HCT116 (cell line): Measurements from ENCODE around the gene CAV2. TPM values are rescaled to one million over a fixed set of nuclear protein-coding genes. Genes with fewer than 3 reads are reported as not detected.

Source experiments
- ATAC-seq: fragments of 200-7000 bp; cut with Tn5 transposase; 2 replicates; pipeline ENCODE4 v1.9.1; 2020; ENCODE audit warnings: mild to moderate bottlenecking, moderate library complexity
- BruUV-seq: library from RNA; stranded (reverse); fragments of 400-500 nt; replicated peaks from 2 replicates; lab custom pipeline; 2021; lab: Mats Ljungman, UMichigan
- CTCF ChIA-PET: fragments of 300-600 bp; sonication (Branson Sonifier 250); formaldehyde crosslinking; loops from one replicate; lab custom pipeline; 2021; ENCODE audit warnings: antibody characterized with exemption; lab: Charles Lee
- POLR2A ChIA-PET: fragments of 300-600, 350-600 bp; sonication (Branson Sonifier 250); formaldehyde crosslinking; loops from one replicate; lab custom pipeline; 2021; ENCODE audit warnings: antibody characterized with exemption; lab: Charles Lee
- RAD21 ChIA-PET, 2 experiments: fragments of 300-600 bp; sonication (Branson Sonifier 250); formaldehyde crosslinking; loops; one replicate each; lab custom pipeline; 2023; ENCODE audit warnings: low total read pairs in 2 of 2; ENCODE audit not compliant: uncharacterized antibody in 2 of 2, unreplicated experiment in 2 of 2, low non-redundant PET in 1 of 2; lab: Charles Lee
- DNase-seq: peaks from one replicate; pipeline ENCODE4 v3.0.0-alpha.2; 2010; ENCODE audit warnings: low read depth, low spot score
- H2AFZ ChIP-seq: fragments of 200-600 bp; shearing (Covaris generic), sonication (generic); 2 replicates; pipeline ENCODE4 v1.6.1; 2017; ENCODE audit warnings: low read depth, mixed run types, mixed read lengths, antibody characterized with exemption, low read length; ENCODE audit not compliant: poor library complexity, severe bottlenecking
- H3K27ac ChIP-seq: 2 replicates; pipeline ENCODE4 v1.5.1; 2012; ENCODE audit warnings: low read depth, low read length
- H3K27me3 ChIP-seq: fragments of 200-600 bp; sonication (generic); 2 replicates; pipeline ENCODE4 v1.6.1; 2016; ENCODE audit warnings: mixed run types, low read length, mixed read lengths; ENCODE audit not compliant: insufficient read depth
- H3K36me3 ChIP-seq, 2 experiments: fragments of 200-500 bp in 1 of 2; fragments of 200-600 bp in 1 of 2; sonication (Bioruptor generic) in 1 of 2; sonication (generic) in 1 of 2; 2 replicates each; pipeline versions ENCODE4 v1.5.1 to v1.6.1; 2014 to 2016; ENCODE audit warnings: low read length in 2 of 2, inconsistent platforms in 1 of 2, mixed read lengths in 1 of 2, mixed run types in 1 of 2; ENCODE audit not compliant: insufficient read depth in 2 of 2, control insufficient read depth in 1 of 2
- H3K4me1 ChIP-seq, 2 experiments: fragments of 200-600 bp in 1 of 2; sonication (generic) in 1 of 2; 2 replicates each; pipeline versions ENCODE4 v1.5.1 to v1.6.1; 2012 to 2017; ENCODE audit warnings: low read length in 2 of 2, inconsistent platforms in 1 of 2, mild to moderate bottlenecking in 1 of 2, mixed read lengths in 1 of 2, mixed run types in 1 of 2, moderate library complexity in 1 of 2; ENCODE audit not compliant: insufficient read depth in 2 of 2, control insufficient read depth in 1 of 2
- H3K4me2 ChIP-seq: fragments of 200-600 bp; sonication (generic); 2 replicates; pipeline ENCODE4 v1.6.1; 2017; ENCODE audit warnings: mixed run types, low read length, mixed read lengths
- H3K4me3 ChIP-seq, 2 experiments: fragments of 200-600 bp in 1 of 2; sonication (generic) in 1 of 2; replicated peaks in 1 of 2; 2 replicates each; pipeline ENCODE4 v1.5.1; 2011 to 2016; ENCODE audit warnings: low read length in 2 of 2, control low read depth in 1 of 2, low read depth in 1 of 2, mild to moderate bottlenecking in 1 of 2, mixed read lengths in 1 of 2, mixed run types in 1 of 2
- H3K79me2 ChIP-seq: fragments of 200-600 bp; sonication (generic); 2 replicates; pipeline ENCODE4 v1.6.1; 2017; ENCODE audit warnings: mild to moderate bottlenecking, mixed run types, low read length, moderate library complexity, mixed read lengths; ENCODE audit not compliant: insufficient read depth
- H3K9ac ChIP-seq: fragments of 200-600 bp; sonication (generic); 2 replicates; pipeline ENCODE4 v1.6.1; 2016; ENCODE audit warnings: low read length, mixed read lengths
- H3K9me2 ChIP-seq: fragments of 200-600 bp; sonication (generic), shearing (Covaris generic); 2 replicates; pipeline ENCODE4 v1.6.1; 2017; ENCODE audit warnings: mixed run types, mild to moderate bottlenecking, moderate library complexity; ENCODE audit not compliant: insufficient read depth
- H3K9me3 ChIP-seq, 2 experiments: fragments of 200-500 bp in 1 of 2; fragments of 200-600 bp in 1 of 2; sonication (Bioruptor generic) in 1 of 2; sonication (generic) in 1 of 2; 2 replicates each; pipeline ENCODE4 v1.6.1; 2014 to 2017; ENCODE audit warnings: low read length in 2 of 2, mixed read lengths in 2 of 2, inconsistent platforms in 1 of 2, low read depth in 1 of 2, mild to moderate bottlenecking in 1 of 2, mixed run types in 1 of 2, moderate library complexity in 1 of 2; ENCODE audit not compliant: control insufficient read depth in 1 of 2, insufficient read depth in 1 of 2
- H4K20me1 ChIP-seq: fragments of 200-600 bp; sonication (generic), shearing (Covaris generic); 2 replicates; pipeline ENCODE4 v1.6.1; 2017; ENCODE audit warnings: mixed run types, mild to moderate bottlenecking, moderate library complexity; ENCODE audit not compliant: insufficient read depth
- CBX3 ChIP-seq: IDR thresholded peaks from 2 replicates; pipeline ENCODE4 v1.6.1; 2012; ENCODE audit warnings: low read depth
- FOSL1 ChIP-seq: IDR thresholded peaks from 2 replicates; pipeline ENCODE4 v1.6.1; 2012; ENCODE audit warnings: low read depth
- POLR2A ChIP-seq: IDR thresholded peaks from 2 replicates; pipeline ENCODE4 v1.7.0; 2011; ENCODE audit warnings: borderline replicate concordance; ENCODE audit not compliant: insufficient read depth, insufficient read length; ENCODE audit errors: extremely low read depth
- POLR2AphosphoS5 ChIP-seq: IDR thresholded peaks from 2 replicates; pipeline ENCODE4 v1.6.1; 2011; ENCODE audit warnings: mild to moderate bottlenecking, low read depth, low read length, moderate library complexity
- SIN3A ChIP-seq: IDR thresholded peaks from 2 replicates; pipeline ENCODE4 v1.6.1; 2012; ENCODE audit warnings: low read depth
- SP1 ChIP-seq: IDR thresholded peaks from 2 replicates; pipeline ENCODE4 v1.6.1; 2012; ENCODE audit warnings: low read depth
- ZNF274 ChIP-seq: fragments of 200-500 bp; sonication (Bioruptor generic); IDR thresholded peaks from 2 replicates; pipeline ENCODE4 v1.6.1; 2014; ENCODE audit warnings: mild to moderate bottlenecking, low read depth, low read length, inconsistent platforms
- intact Hi-C: fragments of 100-400 bp; cut with micrococcal nuclease; formaldehyde crosslinking; loops from 2 replicates; pipeline ENCODE4 v1.10.0; 2022
- total RNA-seq: library from RNA; stranded (reverse); gene quantifications from one replicate; pipeline ENCODE4 v1.2.1, GENCODE V29; 2021; ENCODE audit not compliant: unreplicated experiment

CAV2 gene
- total RNA-seq, 1 experiment from 2014 or later: 157 TPM

- intact Hi-C loops: loop anchor here (5.0 kb wide), 1 partner anchor 144 kb away; no protein-coding TSS in a partner anchor
- Histone ChIP-seq H3K27me3 (no peaks in the 10 kb centered on the region), H3K36me3 (peaks cover 5 to 53% of the 10 kb centered on the region in 2 experiments), H4K20me1 (no peaks in the 10 kb centered on the region), H3K79me2 (peaks cover 69% of the 10 kb centered on the region), H3K4me2 (peak overlapping the region; percentile 84), H2AFZ (no peak overlapping the region), H3K4me3 (peak overlapping the region; percentile 73 to 95), H3K27ac (peak overlapping the region; percentile 98), H3K9me2 (no peaks in the 10 kb centered on the region), H3K9me3 (peaks cover 0 to 5% of the 10 kb centered on the region in 2 experiments; a peak in 1 of 4 replicates), H3K4me1 (peaks cover 18 to 60% of the 10 kb centered on the region in 2 experiments), H3K9ac (peak overlapping the region; percentile 98)
- peak; percentile 28 for TF ChIP-seq FOSL1
- peak; percentile 32; the same call in 1 of the 2 replicates for TF ChIP-seq POLR2AphosphoS5
- peak; percentile 52; the same call in 1 of the 2 replicates for TF ChIP-seq SIN3A
- peak; percentile 13; the same call in 1 of the 2 replicates for TF ChIP-seq CBX3
- no peak for TF ChIP-seq SP1
- no peak for ATAC-seq
- BruUV-seq: no TSS peak
- RAD21 ChIA-PET: no interaction called here
- DNase-seq: no peak
- CTCF ChIA-PET: interaction anchor here (1.3 kb wide), 1 partner anchor 25 kb away, joined by 4 read pairs; no protein-coding TSS in a partner anchor
- POLR2A ChIA-PET: interaction anchor here (1.5 to 1.7 kb wide), 2 partner anchors 10 to 22 kb away, joined by 3 to 7 read pairs; no protein-coding TSS in a partner anchor
Observed at GRCh38 chr7:116501425-116502167, 2.1 kb downstream of the CAV2 start.

- H3K27me3 ChIP-seq: no peaks in the 10 kb centered on the region
- no peak overlapping the region for H2AFZ ChIP-seq
- peak overlapping the region; percentile 98; the same call in 1 of the 2 replicates for H3K27ac ChIP-seq
- H3K36me3 ChIP-seq: peaks cover 8 to 59% of the 10 kb centered on the region in 2 experiments
- peak; percentile 25; the same call in 1 of the 2 replicates for TF ChIP-seq POLR2AphosphoS5
- no peak for TF ChIP-seq POLR2A
- no peak for TF ChIP-seq ZNF274
- no peak for TF ChIP-seq CBX3
- H3K79me2 ChIP-seq: peaks cover 76% of the 10 kb centered on the region
- no peaks in the 10 kb centered on the region for H4K20me1 ChIP-seq
- no peak overlapping the region for H3K4me3 ChIP-seq
- no peaks in the 10 kb centered on the region for H3K9me3 ChIP-seq
- POLR2A ChIA-PET: interaction anchor here (0.8 to 1.7 kb wide), 3 partner anchors 9 to 60 kb away, joined by 3 to 7 read pairs (median 3); no protein-coding TSS in a partner anchor
- intact Hi-C loops: loop anchor here (5.0 kb wide), 1 partner anchor 145 kb away; no protein-coding TSS in a partner anchor
- RAD21 ChIA-PET: no interaction called here
- H3K9me2 ChIP-seq: no peaks in the 10 kb centered on the region
- ATAC-seq (no peak), DNase-seq (no peak)
- peak overlapping the region; percentile 84 for H3K4me2 ChIP-seq
- CTCF ChIA-PET: interaction anchor here (1.3 kb wide), 1 partner anchor 24 kb away, joined by 4 read pairs; no protein-coding TSS in a partner anchor
- BruUV-seq: no TSS peak
- H3K4me1 ChIP-seq: peaks cover 18 to 64% of the 10 kb centered on the region in 2 experiments
- peak overlapping the region; percentile 98 for H3K9ac ChIP-seq
Observed at GRCh38 chr7:116502201-116503096, 2.9 kb downstream of the CAV2 start.
